ENCODE data around the gene RNF121.

The RNF121 gene

GRCh38 chr11:71930556-71931244 is 1.9 kb downstream of the RNF121 start:
- CTCF ChIA-PET = no interaction called here
- H3K27ac ChIP-seq = no peak overlapping the region
- POLR2A ChIA-PET (ENCODE audit: low non-redundant PET) = no interaction called here
- no peak for TF ChIP-seq CTCF (conservative IDR thresholded peaks at IDR 0.05; ENCODE audit: low read depth)
- DNase-seq (ENCODE audit: low spot score) = no peak

GRCh38 chr11:71931245-71931602 is 2.4 kb downstream of the RNF121 start:
- no peak for TF ChIP-seq CTCF (conservative IDR thresholded peaks at IDR 0.05; ENCODE audit: low read depth)
- CTCF ChIA-PET = no interaction called here
- POLR2A ChIA-PET (ENCODE audit: low non-redundant PET) = no interaction called here
- H3K27ac ChIP-seq = no peak overlapping the region
- no peak for DNase-seq (ENCODE audit: low spot score)

- CTCF ChIA-PET = no interaction called here
- no peak for TF ChIP-seq CTCF (conservative IDR thresholded peaks at IDR 0.05; ENCODE audit: low read depth)
- no peak overlapping the region for H3K27ac ChIP-seq
- DNase-seq (ENCODE audit: low spot score) = no peak
- POLR2A ChIA-PET (ENCODE audit: low non-redundant PET) = no interaction called here
These were observed 4.5 kb downstream of the RNF121 start for GRCh38 chr11:71933141-71933933.

GRCh38 chr11:71934213-71934612 is 5.4 kb downstream of the RNF121 start:
- CTCF ChIA-PET = interaction anchor here (0.6 kb wide), 1 partner anchor 21 kb away, joined by 7 read pairs; no protein-coding TSS in a partner anchor
- POLR2A ChIA-PET (ENCODE audit: low non-redundant PET) = no interaction called here
- TF ChIP-seq CTCF (conservative IDR thresholded peaks at IDR 0.05; ENCODE audit: low read depth) = no peak
- H3K27ac ChIP-seq = no peak overlapping the region
- DNase-seq (ENCODE audit: low spot score) = no peak

- TF ChIP-seq CTCF (conservative IDR thresholded peaks at IDR 0.05; ENCODE audit: low read depth) = no peak
- ChIA-PET CTCF (no interaction called here), POLR2A (ENCODE audit: low non-redundant PET) (no interaction called here)
- no peak overlapping the region for H3K27ac ChIP-seq
- DNase-seq (ENCODE audit: low spot score) = no peak
These were observed 6.6 kb downstream of the RNF121 start for GRCh38 chr11:71935338-71935925.

GRCh38 chr11:71936825-71937224 is 8.0 kb downstream of the RNF121 start:
- ChIA-PET POLR2A (ENCODE audit: low non-redundant PET) (no interaction called here), CTCF (no interaction called here)
- TF ChIP-seq CTCF (conservative IDR thresholded peaks at IDR 0.05; ENCODE audit: low read depth) = no peak
- no peak overlapping the region for H3K27ac ChIP-seq
- DNase-seq (ENCODE audit: low spot score) = no peak

Measured in RWPE1 (cell line).